ENCODE data around the gene WFDC12.

Gene WFDC12

DNA sequence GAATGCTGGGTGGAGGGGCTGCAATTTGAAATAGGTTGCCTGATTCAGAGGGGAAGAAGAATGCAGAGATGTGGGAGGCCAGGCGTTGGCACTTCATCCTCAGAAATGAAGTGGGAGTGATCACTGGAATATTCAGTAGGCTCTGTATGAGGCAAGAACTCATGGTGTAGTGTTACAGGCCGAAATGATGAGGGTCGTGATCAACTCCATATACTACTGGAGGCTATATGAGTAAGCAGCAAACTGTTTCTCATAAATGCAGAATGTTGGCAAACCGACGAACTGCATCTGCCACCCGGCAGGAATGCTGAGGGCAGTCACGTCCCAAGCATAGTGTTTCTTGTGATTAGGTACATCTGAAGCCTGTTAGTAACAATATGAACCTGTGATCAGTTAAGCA lies 36.0 kb downstream of the WFDC12 start:
- DNase-seq, result no peak

DNA sequence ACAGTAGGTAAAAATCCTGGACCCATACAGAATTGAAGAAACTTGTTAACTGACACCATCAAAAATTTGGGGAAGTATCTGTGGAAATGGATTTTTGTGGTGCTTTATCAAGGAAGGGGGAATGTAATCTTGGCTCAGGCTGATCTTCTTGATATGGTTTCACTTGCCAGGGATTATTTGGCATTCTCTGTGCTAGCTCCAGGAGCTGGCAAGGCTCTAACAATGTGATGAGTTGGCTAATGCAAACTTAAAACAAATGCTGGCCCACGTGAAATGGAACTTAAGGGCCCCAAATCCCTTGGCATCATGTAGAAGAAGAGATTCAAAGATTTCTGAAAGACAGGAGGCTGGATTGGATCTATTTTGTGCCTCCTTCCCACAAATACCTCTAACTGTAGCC lies 36.5 kb downstream of the WFDC12 start:
- no peak for DNase-seq

DNA sequence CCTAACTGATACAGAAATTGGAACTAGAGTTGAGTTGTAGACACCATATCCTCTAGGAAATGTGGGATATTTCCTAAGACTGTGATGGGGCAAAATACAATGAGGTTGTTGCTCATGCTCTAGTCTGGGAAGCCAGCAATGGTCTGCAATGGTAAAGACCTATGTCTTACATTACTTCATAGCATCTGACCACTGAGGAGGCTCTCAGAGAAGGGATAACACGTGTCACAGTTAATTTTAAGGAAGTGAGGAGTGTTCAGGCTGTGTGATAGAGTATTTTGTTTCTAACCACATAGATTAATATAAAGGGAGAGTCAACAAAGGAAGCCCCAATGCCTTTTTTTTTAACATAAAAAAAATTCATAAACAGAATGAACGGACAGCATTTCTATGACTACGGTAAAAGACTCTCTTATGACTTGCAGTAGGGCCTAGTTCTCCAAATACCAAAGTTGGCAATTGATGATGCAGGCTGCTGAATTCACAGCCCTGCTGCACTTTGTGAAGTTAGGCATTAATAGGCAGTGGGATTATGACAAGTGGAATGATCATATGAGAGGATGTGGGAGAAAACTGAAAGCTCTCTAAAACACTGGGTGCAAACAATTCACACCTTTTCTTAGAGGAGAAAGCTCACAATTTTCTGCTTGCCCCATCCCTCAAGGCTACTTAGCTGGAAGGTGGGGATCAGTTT lies 37.0 kb downstream of the WFDC12 start:
- no peak for DNase-seq

DNA sequence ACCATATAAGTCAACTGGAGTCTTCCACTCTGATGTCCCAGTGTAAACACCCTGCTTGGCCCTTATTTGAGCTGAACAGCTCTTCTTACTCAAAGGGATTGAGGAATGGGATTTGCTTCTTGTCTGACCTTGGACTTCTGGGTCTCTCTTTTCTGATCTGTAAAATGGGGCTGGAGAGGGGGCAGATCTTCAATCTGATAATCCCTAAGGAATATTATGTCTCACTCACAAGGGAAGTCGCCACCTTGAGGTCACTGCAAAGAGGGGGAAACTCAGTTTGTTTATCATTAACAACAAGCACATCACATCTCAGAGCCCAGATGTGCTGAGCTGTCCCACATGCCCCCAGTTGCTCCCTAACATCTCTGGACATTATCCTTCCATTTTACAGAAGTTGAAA lies 38.4 kb downstream of the WFDC12 start:
- no peak for DNase-seq

DNA sequence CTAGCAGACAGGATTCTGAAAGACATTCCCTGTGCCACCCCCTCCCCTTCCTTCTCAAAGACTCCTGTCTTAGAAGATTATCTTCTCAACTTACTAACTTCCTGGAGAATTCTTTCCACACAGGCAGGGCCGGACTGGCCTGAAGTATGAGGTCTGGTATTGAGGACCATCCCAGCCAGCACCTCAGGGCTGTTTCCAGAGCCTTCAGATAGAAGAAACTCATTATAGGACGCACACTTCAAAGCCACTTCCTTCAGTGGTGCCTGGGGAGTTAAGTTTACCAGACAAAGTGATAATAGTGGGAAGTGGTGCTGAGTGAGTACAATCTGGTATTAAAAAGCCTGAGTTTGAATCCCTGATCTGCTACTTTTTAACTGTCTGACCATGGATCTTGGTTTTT lies 39.0 kb downstream of the WFDC12 start:
- no peak for DNase-seq

DNA sequence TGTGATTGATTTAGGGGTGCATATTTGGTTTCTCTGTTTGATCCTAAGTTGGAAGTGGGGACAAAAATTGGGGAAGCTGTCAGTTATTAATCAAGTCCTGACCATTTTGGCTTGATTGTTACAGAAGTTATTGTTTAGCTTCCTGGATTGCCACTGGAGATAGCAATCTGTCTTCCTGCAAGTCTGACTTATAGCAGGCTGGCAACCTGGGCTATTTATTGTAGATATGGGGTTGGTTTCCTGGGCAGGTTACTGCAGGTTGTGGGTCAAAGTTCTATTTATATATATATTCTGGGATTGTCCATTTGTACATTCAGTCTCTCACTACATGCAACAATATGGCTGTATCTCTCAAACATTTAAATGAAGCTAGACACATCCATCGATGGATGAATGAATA lies 41.1 kb downstream of the WFDC12 start:
- no peak for DNase-seq

DNA sequence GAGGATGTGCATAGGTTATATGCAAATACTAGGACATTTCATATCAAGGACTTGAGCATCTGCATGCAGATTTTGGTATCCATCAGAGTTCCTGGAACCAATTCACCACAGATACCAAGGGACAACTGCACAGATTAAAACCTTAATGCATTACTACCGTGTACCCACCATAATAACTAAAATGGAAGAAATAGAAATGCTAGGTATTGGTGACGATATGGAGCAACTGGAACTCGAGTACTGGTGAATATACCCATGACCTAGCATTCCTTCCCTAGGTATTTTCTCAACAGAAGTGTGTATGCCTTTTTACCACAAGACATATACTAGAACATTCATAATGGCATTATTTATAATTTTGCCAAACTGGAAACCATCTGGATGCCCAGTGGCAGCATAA lies 41.8 kb downstream of the WFDC12 start:
- peak; percentile 7 for DNase-seq

DNA sequence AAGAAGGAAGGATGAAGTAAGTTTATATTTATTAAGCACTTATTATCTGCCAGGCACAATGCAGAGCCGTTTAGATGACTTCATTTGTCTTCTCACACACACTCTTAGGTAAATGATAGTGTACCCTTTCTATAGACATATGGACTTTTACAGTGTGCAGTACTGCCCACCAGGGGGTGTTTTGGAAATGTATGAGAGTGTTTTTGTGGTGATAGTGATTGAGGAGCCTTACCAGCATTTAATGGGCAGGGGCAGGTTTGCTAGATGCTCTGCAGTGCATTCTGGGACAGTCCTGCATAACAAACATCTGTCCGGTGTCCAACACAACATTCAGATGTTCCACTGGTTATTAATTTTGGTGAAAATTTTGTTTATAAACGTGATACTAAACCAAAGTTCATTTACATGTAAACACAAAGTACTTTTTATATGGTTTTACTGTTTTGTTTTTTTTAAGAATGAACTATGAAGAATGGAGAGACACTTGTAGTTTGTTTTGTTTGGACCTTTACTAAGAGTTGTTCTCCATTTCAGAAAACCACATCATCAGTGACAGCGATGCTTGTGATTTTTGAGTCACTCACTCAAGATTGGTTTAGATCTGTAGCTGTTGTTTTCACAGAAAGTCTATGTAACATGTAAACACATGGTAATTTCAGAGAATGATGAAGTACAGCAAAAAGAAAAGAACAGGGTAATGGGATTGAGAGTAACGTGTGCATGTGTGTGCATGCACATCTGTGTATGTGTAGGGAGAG lies 43.2 kb downstream of the WFDC12 start:
- peak; percentile 11 for DNase-seq

DNA sequence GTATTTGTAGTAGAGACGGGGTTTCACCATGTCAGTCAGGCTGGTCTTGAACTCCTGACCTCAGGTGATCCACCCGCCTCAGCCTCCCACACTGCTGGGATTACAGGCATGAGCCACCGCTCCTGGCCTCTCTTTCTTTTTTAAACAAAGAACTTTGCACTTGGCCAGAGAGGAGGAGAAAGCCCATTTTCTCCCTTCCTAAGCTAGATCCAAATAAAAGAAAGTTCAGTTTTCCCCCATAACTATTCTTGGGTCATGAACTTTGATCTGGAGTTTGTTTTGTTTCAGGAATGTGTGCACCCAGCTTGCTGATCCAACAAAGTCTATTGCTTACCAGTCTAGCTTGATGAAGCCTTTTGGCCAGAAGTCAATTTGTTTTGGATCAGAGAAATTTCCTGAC lies 46.7 kb downstream of the WFDC12 start:
- no peak for DNase-seq

Data from NCI-H526 treated with DMSO at 0.1 percent for 48 hours (cell line).